NT2/D1 (cell line): Measurements from ENCODE around the gene RAB31.

Experiments used
- YY1 ChIP-seq: IDR thresholded peaks from 2 replicates; pipeline ENCODE4 v1.6.1; 2011; ENCODE audit not compliant: insufficient read length, insufficient read depth
- ZNF274 ChIP-seq: IDR thresholded peaks from 2 replicates; pipeline ENCODE4 v1.6.1; 2011; ENCODE audit warnings: mild to moderate bottlenecking, low read depth, low read length

DNA sequence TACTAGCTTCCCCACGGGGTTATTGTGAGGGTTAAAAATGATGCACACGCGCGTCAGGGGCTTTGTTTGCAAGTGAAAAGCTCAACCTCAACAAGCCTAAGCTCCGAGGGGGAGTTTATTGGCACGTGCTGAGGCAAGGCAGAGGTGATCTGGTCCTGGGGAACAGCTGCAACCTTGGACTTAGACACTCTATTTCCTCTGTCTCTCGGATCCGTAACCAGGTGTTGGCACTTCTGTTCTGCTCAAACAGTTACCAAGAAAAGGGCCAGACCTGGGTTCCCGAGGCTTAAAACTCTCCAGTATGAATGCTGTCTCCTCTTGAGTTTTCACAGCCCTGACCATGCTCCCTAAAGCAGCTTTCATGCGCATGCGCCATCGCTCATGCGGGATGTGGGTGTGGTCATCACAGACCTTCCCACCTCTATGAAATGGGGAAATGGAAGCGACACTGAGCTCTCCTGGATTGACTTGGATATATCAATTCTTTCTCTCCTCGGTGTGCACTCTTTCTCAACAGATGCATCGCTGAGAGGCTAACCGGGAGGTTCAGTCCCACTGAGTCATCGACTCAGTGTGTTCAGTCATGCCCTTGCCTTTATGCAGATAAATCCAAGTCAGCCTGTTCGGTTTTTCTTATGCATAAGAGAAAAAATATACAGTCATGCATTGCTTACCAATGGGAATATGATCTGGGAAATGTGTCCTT, 19.9 kb upstream of the RAB31 start:
- TF ChIP-seq YY1: no peak
- TF ChIP-seq ZNF274: no peak
